Activated CD8-positive, alpha-beta T cell treated with anti-CD3 and anti-CD28 coated beads for 36 hours (primary cell): ENCODE data around the gene ADRA2C. TPM values are rescaled to one million over a fixed set of nuclear protein-coding genes. Genes with fewer than 3 reads are reported as not detected.

Source experiments
- ATAC-seq: fragments of 200-7000 bp; cut with Tn5 transposase; one replicate; pipeline ENCODE4 v1.10.0; 2021; ENCODE audit warnings: mild to moderate bottlenecking, moderate library complexity
- CTCF ChIA-PET: fragments of 350-600 bp; sonication (Branson Sonifier 250); formaldehyde crosslinking; loops from one replicate; lab custom pipeline; 2021; ENCODE audit warnings: antibody characterized with exemption; lab: Charles Lee
- POLR2A ChIA-PET: fragments of 350-600 bp; sonication (Branson Sonifier 250); formaldehyde crosslinking; loops from one replicate; lab custom pipeline; 2021; ENCODE audit warnings: antibody characterized with exemption; lab: Charles Lee
- DNase-seq: peaks from one replicate; pipeline ENCODE4 v3.0.0-alpha.2; 2020
- H3K27ac Mint-ChIP-seq: one replicate; pipeline ENCODE4 v1.8.0; 2021; ENCODE audit warnings: mild to moderate bottlenecking, mixed read lengths
- H3K27me3 Mint-ChIP-seq: one replicate; pipeline ENCODE4 v1.8.0; 2021; ENCODE audit warnings: mixed read lengths
- H3K36me3 Mint-ChIP-seq: one replicate; pipeline ENCODE4 v1.8.0; 2021; ENCODE audit warnings: low read depth, mixed read lengths
- H3K4me1 Mint-ChIP-seq: one replicate; pipeline ENCODE4 v1.8.0; 2021; ENCODE audit warnings: low read depth, mixed read lengths
- H3K4me3 Mint-ChIP-seq: one replicate; pipeline ENCODE4 v1.8.0; 2021; ENCODE audit warnings: mild to moderate bottlenecking, moderate library complexity, mixed read lengths
- H3K9me3 Mint-ChIP-seq: one replicate; pipeline ENCODE4 v1.8.0; 2021; ENCODE audit warnings: mixed read lengths
- CTCF ChIP-seq: fragments of 200-600 bp; IDR thresholded peaks from one replicate; pipeline ENCODE4 v1.8.0; 2022; ENCODE audit warnings: antibody characterized with exemption, mild to moderate bottlenecking
- intact Hi-C: fragments of 100-400 bp; cut with micrococcal nuclease; formaldehyde crosslinking; loops from one replicate; pipeline ENCODE4 v1.10.0; 2022
- total RNA-seq, 2 experiments: library from RNA; stranded (reverse); gene quantifications; one replicate each; pipeline ENCODE4 v1.2.3, GENCODE V29; 2021

ADRA2C gene
- total RNA-seq, 2 experiments from 2014 or later: 0.27 TPM; not detected in 1

GRCh38 chr4:3790006-3790561 is 23.9 kb downstream of the ADRA2C start:
- Mint-ChIP-seq H3K4me3 (no peak overlapping the region), H3K27ac (no peak overlapping the region), H3K9me3 (peaks cover 11% of the 10 kb centered on the region), H3K36me3 (no peaks in the 10 kb centered on the region), H3K27me3 (peaks cover 9% of the 10 kb centered on the region), H3K4me1 (no peaks in the 10 kb centered on the region)
- ChIA-PET CTCF (interaction anchor here (1.0 kb wide), 1 partner anchor 91 kb away, joined by 4 read pairs; no protein-coding TSS in a partner anchor), POLR2A (no interaction called here)
- no peak for TF ChIP-seq CTCF
- ATAC-seq: no peak
- intact Hi-C loops: no loop called here
- DNase-seq: no peak

GRCh38 chr4:3791256-3791655 is 25.1 kb downstream of the ADRA2C start:
- peaks cover 9% of the 10 kb centered on the region for H3K27me3 Mint-ChIP-seq
- CTCF ChIA-PET: interaction anchor here (1.7 kb wide), 1 partner anchor 89 kb away, joined by 5 read pairs; no protein-coding TSS in a partner anchor
- POLR2A ChIA-PET: no interaction called here
- TF ChIP-seq CTCF: no peak
- no peak for ATAC-seq
- DNase-seq: no peak
- intact Hi-C loops: no loop called here
- no peak overlapping the region for H3K27ac Mint-ChIP-seq
- no peak overlapping the region for H3K4me3 Mint-ChIP-seq
- H3K36me3 Mint-ChIP-seq: no peaks in the 10 kb centered on the region
- no peaks in the 10 kb centered on the region for H3K4me1 Mint-ChIP-seq
- H3K9me3 Mint-ChIP-seq: peaks cover 19% of the 10 kb centered on the region

- POLR2A ChIA-PET: no interaction called here
- CTCF ChIA-PET: interaction anchor here (1.7 kb wide), 1 partner anchor 88 kb away, joined by 5 read pairs; no protein-coding TSS in a partner anchor
- intact Hi-C loops: no loop called here
- Mint-ChIP-seq H3K36me3 (no peaks in the 10 kb centered on the region), H3K9me3 (peaks cover 23% of the 10 kb centered on the region), H3K27me3 (peaks cover 9% of the 10 kb centered on the region), H3K4me3 (no peak overlapping the region), H3K4me1 (no peaks in the 10 kb centered on the region), H3K27ac (no peak overlapping the region)
- ATAC-seq (no peak), DNase-seq (peak; percentile 47)
- no peak for TF ChIP-seq CTCF
Observed at GRCh38 chr4:3791910-3792542, 25.8 kb downstream of the ADRA2C start.

GRCh38 chr4:3792813-3793212 is 26.6 kb downstream of the ADRA2C start:
- H3K4me3 Mint-ChIP-seq: no peak overlapping the region
- ChIA-PET CTCF (interaction anchor here (1.7 kb wide), 2 partner anchors 10 to 88 kb away, joined by 3 to 5 read pairs; no protein-coding TSS in a partner anchor), POLR2A (no interaction called here)
- no peaks in the 10 kb centered on the region for H3K4me1 Mint-ChIP-seq
- ATAC-seq (no peak), DNase-seq (peak; percentile 15)
- H3K27ac Mint-ChIP-seq: no peak overlapping the region
- H3K36me3 Mint-ChIP-seq: no peaks in the 10 kb centered on the region
- peaks cover 9% of the 10 kb centered on the region for H3K27me3 Mint-ChIP-seq
- TF ChIP-seq CTCF: no peak
- peaks cover 23% of the 10 kb centered on the region for H3K9me3 Mint-ChIP-seq
- intact Hi-C loops: no loop called here

GRCh38 chr4:3793545-3793944 is 27.4 kb downstream of the ADRA2C start:
- no peak for TF ChIP-seq CTCF
- H3K27ac Mint-ChIP-seq: no peak overlapping the region
- no peak overlapping the region for H3K4me3 Mint-ChIP-seq
- ChIA-PET POLR2A (no interaction called here), CTCF (interaction anchor here (1.7 kb wide), 1 partner anchor 11 kb away, joined by 3 read pairs; no protein-coding TSS in a partner anchor)
- ATAC-seq (no peak), DNase-seq (no peak)
- H3K36me3 Mint-ChIP-seq: no peaks in the 10 kb centered on the region
- no peaks in the 10 kb centered on the region for H3K4me1 Mint-ChIP-seq
- H3K27me3 Mint-ChIP-seq: peaks cover 9% of the 10 kb centered on the region
- peaks cover 23% of the 10 kb centered on the region for H3K9me3 Mint-ChIP-seq
- intact Hi-C loops: no loop called here
